Glomerular endothelial cell (primary cell): Measurements from ENCODE around the gene ZSCAN22. TPM values are rescaled to one million over a fixed set of nuclear protein-coding genes. Genes with fewer than 3 reads are reported as not detected.

Source experiments
- total RNA-seq: library from RNA; depleted of rRNA; stranded (reverse); fragments of >200 nt; gene quantifications from 2 replicates; pipeline ENCODE4 v1.2.3, GENCODE V29; 2015

Gene ZSCAN22
- total RNA-seq, 1 donor from 2014 or later: 3.5 TPM

Other genes with a start within 250 kb of the ZSCAN22 start
- 41.4 and 54.5 TPM in 2 replicates for gene ZSCAN18, start 228.8 kb upstream of the ZSCAN22 start, total RNA-seq
- gene ZNF329, start 176.2 kb upstream of the ZSCAN22 start, total RNA-seq: 8.5 and 11.7 TPM in 2 replicates
- gene ZNF274, start 143.9 kb upstream of the ZSCAN22 start, total RNA-seq: 20.6 and 33.3 TPM in 2 replicates
- gene ZNF544, start 98.1 kb upstream of the ZSCAN22 start, total RNA-seq: 32.5 and 46.6 TPM in 2 replicates
- 7.3 and 8.6 TPM in 2 replicates for gene ZNF8, start 48.0 kb upstream of the ZSCAN22 start, total RNA-seq
- 15.6 and 34.3 TPM in 2 replicates for gene ERVK3-1, start 21.6 kb upstream of the ZSCAN22 start, total RNA-seq
- gene A1BG, start 26.5 kb downstream of the ZSCAN22 start, total RNA-seq: 11.8 and 40.5 TPM in 2 replicates
- 0.58 and 1.2 TPM in 2 replicates for gene ZNF497, start 35.8 kb downstream of the ZSCAN22 start, total RNA-seq
- 1.9 and 5.3 TPM in 2 replicates for gene ZNF837, start 54.0 kb downstream of the ZSCAN22 start, total RNA-seq
- 1,315 and 2,062 TPM in 2 replicates for gene RPS5, start 60.3 kb downstream of the ZSCAN22 start, total RNA-seq
- gene RNF225, start 68.7 kb downstream of the ZSCAN22 start, total RNA-seq: 0.68 TPM in 1 of 2 replicates, not detected in the other
- gene ZNF584, start 81.7 kb downstream of the ZSCAN22 start, total RNA-seq: 5.7 and 8.4 TPM in 2 replicates
- gene ZNF132, start 113.2 kb downstream of the ZSCAN22 start, total RNA-seq: 3.3 and 4.4 TPM in 2 replicates
- gene ZNF324B, start 124.6 kb downstream of the ZSCAN22 start, total RNA-seq: 5.3 and 6.3 TPM in 2 replicates
- 14.3 and 19.5 TPM in 2 replicates for gene ZNF324, start 140.1 kb downstream of the ZSCAN22 start, total RNA-seq
- gene ZNF446, start 149.4 kb downstream of the ZSCAN22 start, total RNA-seq: 10.9 and 11.5 TPM in 2 replicates
- gene SLC27A5, start 185.0 kb downstream of the ZSCAN22 start, total RNA-seq: 6.4 and 8.7 TPM in 2 replicates
- gene ZBTB45, start 192.8 kb downstream of the ZSCAN22 start, total RNA-seq: 15.4 and 16.7 TPM in 2 replicates
- 252 and 298 TPM in 2 replicates for gene TRIM28, start 217.1 kb downstream of the ZSCAN22 start, total RNA-seq
- gene CHMP2A, start 228.1 kb downstream of the ZSCAN22 start, total RNA-seq: 104 and 137 TPM in 2 replicates
- 34.7 and 60.8 TPM in 2 replicates for gene UBE2M, start 231.6 kb downstream of the ZSCAN22 start, total RNA-seq
- 18.6 and 23.1 TPM in 2 replicates for gene MZF1, start 246.3 kb downstream of the ZSCAN22 start, total RNA-seq